GM12873 (cell line): ENCODE data around the gene PPP1R1A.

Experiments
- CTCF ChIP-seq: IDR thresholded peaks from 2 replicates; pipeline ENCODE4 v1.5.1; 2012; ENCODE audit warnings: low read depth, mild to moderate bottlenecking, moderate library complexity, low read length, control low read depth; ENCODE audit not compliant: insufficient read depth; ENCODE audit errors: missing control alignments

PPP1R1A gene

GRCh38 chr12:54546511-54546910 is 41.9 kb downstream of the PPP1R1A start:
- TF ChIP-seq CTCF, result no peak

- no peak for TF ChIP-seq CTCF
Measured at GRCh38 chr12:54544743-54545142, 43.7 kb downstream of the PPP1R1A start.

- no peak for TF ChIP-seq CTCF
Measured at GRCh38 chr12:54543526-54543925, 44.9 kb downstream of the PPP1R1A start.

GRCh38 chr12:54541751-54542290 is 46.6 kb downstream of the PPP1R1A start:
- TF ChIP-seq CTCF, result no peak

GRCh38 chr12:54538136-54538700 is 50.2 kb downstream of the PPP1R1A start:
- TF ChIP-seq CTCF, result no peak

GRCh38 chr12:54535474-54535873 is 53.0 kb downstream of the PPP1R1A start:
- no peak for TF ChIP-seq CTCF

GRCh38 chr12:54529581-54529980 is 58.9 kb downstream of the PPP1R1A start:
- TF ChIP-seq CTCF, result no peak
